NCI-H146 treated with DMSO at 0.1 percent for 48 hours (cell line): ENCODE results near the gene PRORP.
"Not testable (repeated sequence)": the region's sequence is repeated elsewhere in the genome, so short reads cannot be mapped to it uniquely, and the experiment has no call there.

Experiments used
- DNase-seq: peaks from one replicate; lab custom pipeline; 2025; ENCODE audit not compliant: unreplicated experiment; lab: John Stamatoyannopoulos, UW

Gene PRORP

GRCh38 chr14:35121887-35122695 is at the start of gene PRORP, which contains the start of gene PPP2R3C:
TSS of gene PRORP (plus strand) at chr14:35122552. CDS start at chr14:35123246, 694 bp downstream.
TSS of gene PPP2R3C (minus strand) at chr14:35121990. CDS start at chr14:35121959, 31 bp downstream.
- DNase-seq, result peak; percentile 78

- no peak for DNase-seq
These were observed 48.9 kb upstream of the PRORP start for GRCh38 chr14:35073486-35073885.

DNA sequence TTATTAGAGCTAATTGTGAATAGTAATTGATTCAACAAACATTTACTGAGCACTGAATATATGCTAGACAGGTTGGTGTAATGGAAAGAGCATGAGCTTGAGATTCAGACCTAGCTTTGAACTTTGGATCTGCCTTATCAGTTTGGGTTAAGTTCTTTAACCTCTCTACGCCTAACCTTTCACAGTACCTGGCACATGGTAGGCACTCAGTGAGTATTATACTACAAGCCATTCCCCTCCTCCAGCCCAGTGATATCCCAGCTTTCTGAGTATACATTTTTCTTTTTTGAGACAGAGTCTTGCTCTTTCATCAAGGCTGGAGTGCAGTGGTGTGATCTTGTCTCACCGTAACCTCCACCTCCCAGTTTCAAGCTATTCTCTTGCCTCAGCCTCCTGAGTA is 44.3 kb upstream of the PRORP start:
- DNase-seq, result no peak

GRCh38 chr14:35079742-35080141 is 42.6 kb upstream of the PRORP start:
- DNase-seq, result no peak

DNA sequence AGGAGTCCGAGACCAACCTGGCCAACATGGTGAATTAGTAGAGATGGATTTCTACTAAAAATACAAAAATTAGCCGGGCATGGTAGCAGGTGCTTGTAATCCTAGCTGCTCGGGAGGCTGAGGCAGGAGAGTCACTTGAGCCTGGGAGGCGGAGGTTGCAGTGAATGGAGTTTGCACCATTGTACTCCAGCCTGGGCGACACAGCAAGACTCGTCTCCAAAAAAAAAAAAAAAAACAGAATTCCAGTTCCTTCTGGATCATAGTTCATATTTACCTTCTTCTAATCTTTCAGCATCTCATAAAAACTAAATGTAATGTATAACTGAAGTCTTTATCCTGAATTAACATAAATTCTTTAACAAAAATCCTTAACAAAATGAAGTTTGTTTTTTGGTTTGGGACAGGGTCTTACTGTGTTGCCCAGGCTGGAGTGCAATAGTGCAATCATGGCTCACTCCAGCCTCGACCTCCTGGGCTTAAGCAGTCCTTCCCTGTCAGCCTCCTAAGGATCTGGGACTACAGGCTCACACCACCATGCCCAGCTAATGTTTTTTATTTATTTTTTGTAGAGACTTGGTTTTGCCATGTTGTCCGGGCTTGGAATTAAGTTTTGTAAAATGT is 38.7 kb upstream of the PRORP start:
- no peak for DNase-seq

DNA sequence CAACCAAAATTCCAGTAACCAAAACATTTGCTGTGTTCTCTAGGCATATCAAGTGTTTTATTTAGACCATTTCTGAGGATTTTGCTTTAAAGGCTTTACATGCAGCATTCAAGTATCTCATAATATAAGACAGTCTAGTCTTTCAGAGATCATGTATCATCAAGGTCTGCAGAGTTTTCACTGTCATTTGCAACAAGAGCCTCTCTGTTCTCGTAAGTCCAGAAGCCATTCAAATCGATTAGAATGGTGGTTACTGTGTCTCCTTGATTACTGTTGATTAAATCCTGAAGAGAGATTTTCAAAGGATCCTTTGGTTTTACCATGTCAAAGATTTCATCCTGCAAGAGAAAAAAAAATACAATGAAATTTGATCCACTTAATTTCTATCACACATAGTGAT is 36.9 kb upstream of the PRORP start:
- no peak for DNase-seq

DNA sequence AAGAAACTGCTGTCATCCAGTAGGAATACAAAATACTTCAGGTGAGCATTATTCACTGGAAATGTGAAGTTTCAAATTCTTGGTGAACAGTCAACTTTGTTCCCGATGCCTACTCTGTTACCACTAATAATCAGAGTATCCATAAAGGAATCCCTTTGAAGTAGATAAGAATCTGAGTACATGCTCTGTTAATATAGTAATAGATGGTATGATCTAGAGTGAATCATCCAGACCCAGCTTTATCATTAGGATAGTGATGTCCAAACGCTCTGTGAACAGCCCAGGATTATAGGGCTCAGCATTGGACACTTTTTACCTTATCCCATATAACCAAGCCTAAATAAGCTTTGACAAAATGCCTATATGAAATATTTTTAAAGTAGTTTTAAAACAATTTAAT is 33.8 kb upstream of the PRORP start:
- no peak for DNase-seq

DNA sequence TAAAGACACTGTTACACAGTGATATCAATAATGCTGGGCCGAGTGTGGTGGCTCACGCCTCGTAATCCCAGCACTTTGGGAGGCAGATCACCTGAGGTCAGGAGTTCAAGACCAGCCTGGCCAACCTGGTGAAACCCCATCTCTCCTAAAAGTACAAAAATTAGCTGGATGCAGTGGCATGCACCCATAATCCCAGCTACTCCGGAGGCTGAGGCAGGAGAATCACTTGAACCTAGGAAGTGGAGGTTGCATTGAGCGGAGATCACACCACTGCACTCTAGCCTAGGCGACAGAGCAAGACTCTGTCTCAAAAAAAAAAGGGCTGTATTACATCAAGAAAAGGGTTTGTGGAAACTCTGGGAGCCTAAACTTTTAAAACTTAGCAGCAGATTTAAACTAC is 27.7 kb upstream of the PRORP start:
- DNase-seq, result not testable (repeated sequence)

DNA sequence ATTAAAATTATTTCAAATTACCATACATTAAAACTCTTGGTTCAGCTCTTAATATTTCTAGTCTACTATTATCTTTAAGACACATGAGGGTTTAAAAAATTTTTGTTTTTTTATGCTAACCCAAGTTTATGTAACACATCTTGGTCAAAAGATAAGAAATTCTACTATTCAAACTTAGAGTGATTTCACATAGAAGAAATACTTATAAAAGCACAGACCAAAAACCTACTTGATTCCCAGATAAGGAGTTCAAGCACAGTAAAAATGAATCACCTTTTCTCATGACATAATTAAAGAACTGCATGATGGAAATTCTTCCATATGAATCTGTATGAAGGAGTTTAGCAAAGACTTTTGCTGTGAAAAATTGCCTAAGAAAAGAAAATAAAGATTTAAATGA is 14.5 kb upstream of the PRORP start:
- no peak for DNase-seq

GRCh38 chr14:35112641-35113040 is 9.7 kb upstream of the PRORP start:
- DNase-seq, result no peak

- no peak for DNase-seq
These were observed 8.9 kb upstream of the PRORP start for GRCh38 chr14:35113308-35113950.

DNA sequence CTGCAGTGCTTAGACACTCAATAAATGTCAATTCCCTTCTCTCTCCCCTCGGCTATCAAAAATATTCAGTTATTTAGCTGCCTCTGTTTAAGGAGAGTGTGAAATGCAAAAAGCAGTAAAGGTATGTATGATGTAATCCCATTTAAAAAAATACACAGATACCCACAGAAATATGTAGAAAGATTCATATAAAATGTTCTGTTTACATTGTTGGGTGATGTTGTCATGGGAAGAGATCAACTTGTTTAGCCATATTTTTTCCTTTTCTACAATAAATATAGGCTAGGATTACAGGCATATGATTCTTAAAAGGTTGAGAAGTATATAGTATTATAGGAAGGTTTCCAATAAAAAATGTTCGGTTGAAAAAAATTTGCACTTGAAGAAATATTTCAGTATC is 8.3 kb upstream of the PRORP start:
- DNase-seq, result no peak

- DNase-seq, result no peak
These were observed 6.1 kb upstream of the PRORP start for GRCh38 chr14:35116242-35116641.

DNA sequence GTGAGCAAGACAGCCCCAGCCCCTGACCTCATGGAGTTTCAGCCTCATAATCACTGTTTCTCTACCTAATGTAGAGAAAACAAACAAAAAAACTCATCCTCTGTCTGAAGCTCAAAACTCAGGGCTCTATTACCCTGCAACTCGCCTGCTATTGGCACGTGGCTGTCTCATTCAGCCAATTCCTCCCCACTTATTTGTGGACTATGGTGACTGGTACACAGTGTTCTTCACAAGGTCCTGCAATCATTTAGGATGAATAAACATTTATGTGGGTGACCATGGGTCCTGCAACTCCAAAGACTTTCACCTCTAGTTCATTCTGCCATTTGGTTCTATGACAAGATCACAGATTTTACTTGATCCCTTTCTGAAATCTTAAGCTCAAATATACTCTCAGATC is 5.2 kb upstream of the PRORP start:
- no peak for DNase-seq

- peak; percentile 10 for DNase-seq
These were observed 1.1 kb upstream of the PRORP start for GRCh38 chr14:35121026-35121886.

DNA sequence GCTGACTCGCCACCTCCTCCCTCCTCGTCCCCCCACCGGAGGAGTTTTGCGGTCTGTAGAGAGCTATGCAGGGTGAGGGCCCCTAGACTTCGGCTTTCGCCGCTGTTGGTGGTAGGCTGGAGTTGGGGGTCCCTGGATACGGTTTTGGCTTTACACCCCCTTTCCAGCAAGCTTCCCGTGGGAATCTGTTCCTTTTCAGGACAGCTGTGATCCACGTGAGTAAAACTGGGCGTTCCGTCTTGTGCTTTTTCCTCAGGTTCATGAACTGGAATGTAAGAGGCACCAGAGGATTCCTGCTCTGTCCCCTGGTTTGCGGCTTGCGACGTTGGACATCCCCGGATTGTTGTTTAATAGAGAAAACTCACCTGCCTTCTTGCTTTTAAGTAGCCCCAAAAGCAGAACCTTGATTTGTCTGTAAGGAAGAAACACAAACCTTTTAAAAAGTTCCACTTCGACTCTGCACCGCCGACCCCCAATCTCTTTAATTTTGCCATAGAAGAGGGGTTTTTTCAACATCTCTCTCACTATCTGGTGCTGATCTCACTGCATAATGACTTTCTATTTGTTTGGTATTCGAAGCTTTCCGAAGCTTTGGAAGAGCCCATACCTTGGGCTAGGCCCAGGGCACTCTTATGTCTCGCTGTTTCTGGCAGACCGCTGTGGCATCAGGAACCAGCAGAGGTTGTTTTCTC is 490 bp downstream of the PRORP start:
- peak; percentile 24 for DNase-seq

DNA sequence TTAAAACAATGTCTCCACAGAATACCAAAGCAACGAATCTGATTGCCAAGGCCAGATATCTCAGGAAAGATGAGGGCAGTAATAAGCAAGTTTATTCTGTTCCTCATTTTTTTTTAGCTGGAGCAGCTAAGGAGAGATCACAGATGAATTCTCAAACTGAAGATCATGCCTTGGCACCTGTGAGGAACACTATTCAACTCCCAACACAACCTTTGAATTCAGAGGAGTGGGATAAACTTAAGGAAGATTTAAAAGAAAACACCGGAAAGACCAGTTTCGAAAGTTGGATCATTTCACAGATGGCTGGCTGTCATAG is 994 bp downstream of the PRORP start:
- no peak for DNase-seq

- DNase-seq, result no peak
These were observed 1.8 kb downstream of the PRORP start for GRCh38 chr14:35124127-35124526.

DNA sequence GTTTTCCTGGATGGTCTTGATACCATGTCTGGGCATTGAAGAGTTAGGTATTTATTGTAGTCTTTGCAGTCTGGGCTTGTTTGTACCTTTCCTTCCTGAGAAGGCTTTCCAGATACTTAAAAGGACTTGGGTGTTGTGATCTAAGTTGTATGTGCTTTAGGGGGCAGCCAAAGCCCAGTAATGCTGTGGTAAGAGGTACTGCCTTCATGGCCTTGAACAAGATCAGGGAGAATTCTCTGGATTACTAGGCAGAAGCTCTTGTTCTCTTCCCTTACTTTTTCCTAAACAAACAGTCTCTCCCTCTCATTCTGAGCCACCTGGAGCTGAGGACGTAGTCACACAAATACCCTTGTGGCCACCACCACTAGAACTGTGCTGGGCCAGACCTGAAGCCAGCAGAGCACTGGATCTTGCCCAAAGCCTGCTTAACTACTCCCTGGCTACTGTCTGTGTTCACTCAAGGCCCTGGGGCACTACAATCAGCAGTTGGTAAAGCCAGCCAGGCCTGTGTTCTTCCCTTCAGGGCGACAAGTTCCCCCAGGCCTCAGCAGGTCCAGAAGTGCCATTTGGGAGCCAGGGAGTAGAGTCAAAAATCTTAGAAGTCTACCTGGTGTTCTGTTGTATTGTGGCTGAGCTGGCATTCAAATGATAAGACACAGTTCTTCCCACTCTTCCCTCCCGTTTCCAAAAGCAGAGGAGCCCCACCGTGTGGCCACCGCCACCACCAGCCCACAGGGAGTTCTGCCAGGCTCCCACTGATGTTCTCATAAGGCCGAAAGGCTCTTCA is 11.4 kb downstream of the PRORP start:
- no peak for DNase-seq
